IMR-90 (cell line): Measurements from ENCODE around the gene HEY2.

Source experiments
- BHLHE40 ChIP-seq: fragments of 150-350 bp; IDR thresholded peaks from 2 replicates; pipeline ENCODE4 v1.6.1; 2016; ENCODE audit warnings: mild to moderate bottlenecking, low read depth, low read length
- CEBPB ChIP-seq: IDR thresholded peaks from 2 replicates; pipeline ENCODE4 v1.6.1; 2012; ENCODE audit warnings: low read depth, low read length, improper control_type of control experiment
- CTCF ChIP-seq: conservative IDR thresholded peaks from 2 replicates; pipeline ENCODE4 v1.5.1; 2012; ENCODE audit warnings: mild to moderate bottlenecking, low read depth, low read length, improper control_type of control experiment
- FOS ChIP-seq: fragments of 150-350 bp; IDR thresholded peaks from 2 replicates; pipeline ENCODE4 v1.6.1; 2016; ENCODE audit warnings: low read depth, low read length
- MAFK ChIP-seq: IDR thresholded peaks from 2 replicates; pipeline ENCODE4 v1.6.1; 2012; ENCODE audit warnings: low read depth, low read length, improper control_type of control experiment
- MXI1 ChIP-seq: IDR thresholded peaks from 2 replicates; pipeline ENCODE4 v1.6.1; 2012; ENCODE audit warnings: low read depth, mild to moderate bottlenecking, low read length, moderate library complexity, borderline replicate concordance
- POLR2A ChIP-seq: IDR thresholded peaks from 2 replicates; pipeline ENCODE4 v1.6.1; 2012; ENCODE audit warnings: mild to moderate bottlenecking, low read depth, low read length
- RAD21 ChIP-seq: IDR thresholded peaks from 2 replicates; pipeline ENCODE4 v1.6.1; 2012; ENCODE audit warnings: low read length, improper control_type of control experiment
- RCOR1 ChIP-seq: IDR thresholded peaks from 2 replicates; pipeline ENCODE4 v1.6.1; 2012; ENCODE audit warnings: mild to moderate bottlenecking, low read length, improper control_type of control experiment; ENCODE audit not compliant: insufficient replicate concordance
- RFX5 ChIP-seq: IDR thresholded peaks from 2 replicates; pipeline ENCODE4 v1.8.0; 2012; ENCODE audit warnings: low read depth, mild to moderate bottlenecking, low read length, moderate library complexity
- SMC3 ChIP-seq: fragments of 150-350 bp; IDR thresholded peaks from 2 replicates; pipeline ENCODE4 v1.6.1; 2016; ENCODE audit warnings: low read depth, mild to moderate bottlenecking, antibody characterized with exemption, low read length, moderate library complexity
- TF ChIP-seq, protein P1 (sequence below): fragments of 150-350 bp; IDR thresholded peaks from 2 replicates; pipeline ENCODE4 v1.6.1; 2017; ENCODE audit warnings: mild to moderate bottlenecking, antibody characterized with exemption, low read length, low read depth
- TF ChIP-seq, protein P2 (sequence below): fragments of 150-350 bp; IDR thresholded peaks from 2 replicates; pipeline ENCODE4 v1.6.1; 2016; ENCODE audit warnings: low read depth, mild to moderate bottlenecking, low read length, moderate library complexity, borderline replicate concordance

DNA sequence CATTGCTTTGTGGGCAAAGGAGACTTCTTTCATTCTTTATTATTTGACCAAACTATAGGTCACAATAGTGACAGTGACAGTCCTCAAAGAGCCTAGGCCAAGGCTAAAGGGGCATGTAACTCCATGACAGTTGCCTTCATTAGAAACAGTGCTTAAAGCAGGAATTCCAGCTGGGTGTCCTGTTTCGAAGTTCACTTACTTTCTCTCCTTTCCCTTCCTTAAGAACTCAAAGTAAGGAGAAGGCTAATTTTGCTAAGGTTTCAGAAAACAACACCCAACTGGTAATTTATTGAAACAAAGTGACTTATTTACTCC lies 48.1 kb upstream of the HEY2 start:
- TF ChIP-seq RAD21 (no peak), POLR2A (no peak), CTCF (no peak), RCOR1 (no peak), RFX5 (no peak), CEBPB (no peak), MXI1 (no peak), MAFK (no peak), BHLHE40 (no peak), SMC3 (no peak), FOS (no peak)
- TF ChIP-seq, protein P1, sequence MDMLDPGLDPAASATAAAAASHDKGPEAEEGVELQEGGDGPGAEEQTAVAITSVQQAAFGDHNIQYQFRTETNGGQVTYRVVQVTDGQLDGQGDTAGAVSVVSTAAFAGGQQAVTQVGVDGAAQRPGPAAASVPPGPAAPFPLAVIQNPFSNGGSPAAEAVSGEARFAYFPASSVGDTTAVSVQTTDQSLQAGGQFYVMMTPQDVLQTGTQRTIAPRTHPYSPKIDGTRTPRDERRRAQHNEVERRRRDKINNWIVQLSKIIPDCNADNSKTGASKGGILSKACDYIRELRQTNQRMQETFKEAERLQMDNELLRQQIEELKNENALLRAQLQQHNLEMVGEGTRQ, result no peak
- TF ChIP-seq, protein P2, sequence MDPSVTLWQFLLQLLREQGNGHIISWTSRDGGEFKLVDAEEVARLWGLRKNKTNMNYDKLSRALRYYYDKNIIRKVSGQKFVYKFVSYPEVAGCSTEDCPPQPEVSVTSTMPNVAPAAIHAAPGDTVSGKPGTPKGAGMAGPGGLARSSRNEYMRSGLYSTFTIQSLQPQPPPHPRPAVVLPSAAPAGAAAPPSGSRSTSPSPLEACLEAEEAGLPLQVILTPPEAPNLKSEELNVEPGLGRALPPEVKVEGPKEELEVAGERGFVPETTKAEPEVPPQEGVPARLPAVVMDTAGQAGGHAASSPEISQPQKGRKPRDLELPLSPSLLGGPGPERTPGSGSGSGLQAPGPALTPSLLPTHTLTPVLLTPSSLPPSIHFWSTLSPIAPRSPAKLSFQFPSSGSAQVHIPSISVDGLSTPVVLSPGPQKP, result no peak
